ENCODE results near the gene CDH4. TPM values are rescaled to one million over a fixed set of nuclear protein-coding genes. Genes with fewer than 3 reads are reported as not detected.

Gene CDH4
- total and polyA plus RNA-seq, 8 donors, result under 0.01 to 2.2 (median 0.11) TPM; not detected in 2

- Histone ChIP-seq H3K4me3 (no peak overlapping the region), H3K9me3 (no peaks in the 10 kb centered on the region), H3K4me1 (no peaks in the 10 kb centered on the region), H3K36me3 (no peaks in the 10 kb centered on the region), H3K27me3 (peaks cover 0 to 44% (median 0%) of the 10 kb centered on the region in 3 donors), H3K27ac (no peak overlapping the region)
- 72 to 90% (median 82%) methylated on average over 7 of the region's 7 CpGs for WGBS, 5 donors
- no peak for DNase-seq
- no peak for TF ChIP-seq CTCF (IDR thresholded peaks at IDR 0.05)
- no peak for TF ChIP-seq EP300 (IDR thresholded peaks at IDR 0.05)
- no peak for TF ChIP-seq POLR2AphosphoS5 (IDR thresholded peaks at IDR 0.05)
- TF ChIP-seq POLR2A (IDR thresholded peaks at IDR 0.05), result no peak
- intact Hi-C loops (cut with DNase I; ENCODE audit: low total_unique reads), result no loop called here
These were observed 320.7 kb downstream of the CDH4 start for GRCh38 chr20:61572789-61573188.

GRCh38 chr20:61573415-61574305, 321.6 kb downstream of the CDH4 start:
- H3K4me1 ChIP-seq, result no peaks in the 10 kb centered on the region
- TF ChIP-seq CTCF (IDR thresholded peaks at IDR 0.05), result no peak
- no peak for TF ChIP-seq POLR2AphosphoS5 (IDR thresholded peaks at IDR 0.05)
- no peak for TF ChIP-seq POLR2A (IDR thresholded peaks at IDR 0.05)
- TF ChIP-seq EP300 (IDR thresholded peaks at IDR 0.05), result no peak
- no peak overlapping the region for H3K4me3 ChIP-seq
- H3K9me3 ChIP-seq, result no peaks in the 10 kb centered on the region
- peaks cover 0 to 49% (median 0%) of the 10 kb centered on the region in 3 donors for H3K27me3 ChIP-seq
- intact Hi-C loops (cut with DNase I; ENCODE audit: low total_unique reads), result no loop called here
- H3K27ac ChIP-seq, result no peak overlapping the region
- no peak for DNase-seq
- H3K36me3 ChIP-seq, result no peaks in the 10 kb centered on the region
- WGBS, 5 donors, result 58 to 69% (median 65%) methylated on average over 12 to 16 of the region's 16 CpGs

- intact Hi-C loops (cut with DNase I; ENCODE audit: low total_unique reads), result no loop called here
- Histone ChIP-seq H3K36me3 (no peaks in the 10 kb centered on the region), H3K4me1 (no peaks in the 10 kb centered on the region), H3K4me3 (no peak overlapping the region), H3K9me3 (no peaks in the 10 kb centered on the region), H3K27me3 (peaks cover 0 to 51% (median 0%) of the 10 kb centered on the region in 3 donors), H3K27ac (no peak overlapping the region)
- TF ChIP-seq CTCF (IDR thresholded peaks at IDR 0.05) (no peak), POLR2A (IDR thresholded peaks at IDR 0.05) (no peak), POLR2AphosphoS5 (IDR thresholded peaks at IDR 0.05) (no peak), EP300 (IDR thresholded peaks at IDR 0.05) (no peak)
- 41 to 61% (median 50%) methylated on average over 6 of the region's 6 CpGs for WGBS, 5 donors
- DNase-seq, result no peak
These were observed 323.3 kb downstream of the CDH4 start for GRCh38 chr20:61575151-61575937.

GRCh38 chr20:61576372-61576771, 324.3 kb downstream of the CDH4 start:
- WGBS, 5 donors, result 84 to 88% (median 86%) methylated on average over 5 of the region's 5 CpGs
- TF ChIP-seq EP300 (IDR thresholded peaks at IDR 0.05) (no peak), POLR2AphosphoS5 (IDR thresholded peaks at IDR 0.05) (no peak), POLR2A (IDR thresholded peaks at IDR 0.05) (no peak), CTCF (IDR thresholded peaks at IDR 0.05) (no peak)
- intact Hi-C loops (cut with DNase I; ENCODE audit: low total_unique reads), result no loop called here
- Histone ChIP-seq H3K4me1 (no peaks in the 10 kb centered on the region), H3K9me3 (no peaks in the 10 kb centered on the region), H3K27me3 (peaks cover 0 to 51% (median 0%) of the 10 kb centered on the region in 3 donors), H3K36me3 (no peaks in the 10 kb centered on the region), H3K27ac (no peak overlapping the region), H3K4me3 (no peak overlapping the region)
- no peak for DNase-seq
